Astrocyte of the cerebellum (primary cell): ENCODE measurements around the gene BTBD2.
A peak's percentile ranks its signal among the peaks of the same experiment; 100 is the strongest.

Source experiments
- DNase-seq: peaks from one replicate; pipeline ENCODE4 v3.0.0-alpha.2; 2011; ENCODE audit warnings: low read depth
- H3K4me3 ChIP-seq: 2 replicates; pipeline ENCODE4 v1.5.1; 2011; ENCODE audit warnings: mild to moderate bottlenecking, low read depth, low read length, moderate library complexity
- CTCF ChIP-seq: IDR thresholded peaks from 2 replicates; pipeline ENCODE4 v1.5.1; 2012; ENCODE audit warnings: low read length, low read depth, moderate library complexity, mild to moderate bottlenecking; ENCODE audit errors: missing control alignments
- in situ Hi-C: cut with HindIII; loops from 2 replicates; pipeline ENCODE4 v1.10.0; 2017; ENCODE audit warnings: low sequenced_read_pairs

Gene BTBD2

GRCh38 chr19:2021453-2022140 lies 6.1 kb upstream of the BTBD2 start:
- DNase-seq, result no peak
- in situ Hi-C loops, result no loop called here
- no peak for TF ChIP-seq CTCF

GRCh38 chr19:2018752-2019151 lies 3.2 kb upstream of the BTBD2 start:
- no peak for DNase-seq

More at GRCh38 chr19:2021453-2022140, 6.1 kb upstream of the BTBD2 start:
- no peak overlapping the region for H3K4me3 ChIP-seq

GRCh38 chr19:2016041-2016807 lies 710 bp upstream of the BTBD2 start:
- DNase-seq, result peak; percentile 36
- in situ Hi-C loops, result no loop called here
- H3K4me3 ChIP-seq, result peak overlapping the region; percentile 28
- TF ChIP-seq CTCF, result no peak

More at GRCh38 chr19:2018752-2019151, 3.2 kb upstream of the BTBD2 start:
- no peak for TF ChIP-seq CTCF
- H3K4me3 ChIP-seq, result no peak overlapping the region
- in situ Hi-C loops, result no loop called here

- in situ Hi-C loops, result no loop called here
- DNase-seq, result no peak
- no peak for TF ChIP-seq CTCF
- peak overlapping the region; percentile 57 for H3K4me3 ChIP-seq
These were observed 545 bp downstream of the BTBD2 start for GRCh38 chr19:2014731-2015607.

GRCh38 chr19:2014131-2014571 lies 1.4 kb downstream of the BTBD2 start:
- in situ Hi-C loops, result no loop called here
- no peak for DNase-seq
- TF ChIP-seq CTCF, result no peak
- peak overlapping the region; percentile 57 for H3K4me3 ChIP-seq

GRCh38 chr19:2013683-2013961 lies 1.9 kb downstream of the BTBD2 start:
- no peak for TF ChIP-seq CTCF
- H3K4me3 ChIP-seq, result peak overlapping the region; percentile 4
- no peak for DNase-seq
- in situ Hi-C loops, result no loop called here
